GM21529 (cell line): ENCODE results near the gene SYNPO2L.
"Not testable (repeated sequence)": the region's sequence is repeated elsewhere in the genome, so short reads cannot be mapped to it uniquely, and the experiment has no call there.

Experiments used
- ATAC-seq: cut with Tn5 transposase; IDR thresholded peaks from one replicate; pipeline ENCODE4 v1.9.1; 2021; ENCODE audit not compliant: unreplicated experiment

SYNPO2L gene

GRCh38 chr10:73655990-73656298 lies at the start of gene SYNPO2L:
Gene SYNPO2L (minus strand): TSS chr10:73656029. CDS start chr10:73655922, 107 bp downstream.
- no peak for ATAC-seq

- not testable (repeated sequence) for ATAC-seq
Observed at GRCh38 chr10:73703924-73704323, 48.1 kb upstream of the SYNPO2L start.

GRCh38 chr10:73698819-73699218 lies 43.0 kb upstream of the SYNPO2L start:
- not testable (repeated sequence) for ATAC-seq

GRCh38 chr10:73697675-73698159 lies 41.9 kb upstream of the SYNPO2L start, which contains the start of gene AGAP5:
Gene AGAP5 (minus strand): TSS chr10:73698109. CDS start chr10:73697755, 354 bp downstream.
- not testable (repeated sequence) for ATAC-seq

- ATAC-seq: not testable (repeated sequence)
Observed at GRCh38 chr10:73695302-73695701, 39.5 kb upstream of the SYNPO2L start.

GRCh38 chr10:73690755-73691154 lies 34.9 kb upstream of the SYNPO2L start:
- ATAC-seq: not testable (repeated sequence)

GRCh38 chr10:73689596-73689995 lies 33.8 kb upstream of the SYNPO2L start:
- ATAC-seq: not testable (repeated sequence)

- ATAC-seq: not testable (repeated sequence)
Observed at GRCh38 chr10:73687641-73688040, 31.8 kb upstream of the SYNPO2L start.

- not testable (repeated sequence) for ATAC-seq
Observed at GRCh38 chr10:73674546-73674945, 18.7 kb upstream of the SYNPO2L start.

- not testable (repeated sequence) for ATAC-seq
Observed at GRCh38 chr10:73668378-73668777, 12.5 kb upstream of the SYNPO2L start.

GRCh38 chr10:73666153-73666809 lies 10.5 kb upstream of the SYNPO2L start:
- not testable (repeated sequence) for ATAC-seq

GRCh38 chr10:73665581-73665980 lies 9.8 kb upstream of the SYNPO2L start:
- ATAC-seq: not testable (repeated sequence)

- not testable (repeated sequence) for ATAC-seq
Observed at GRCh38 chr10:73664156-73665040, 8.6 kb upstream of the SYNPO2L start.

GRCh38 chr10:73663621-73664020 lies 7.8 kb upstream of the SYNPO2L start:
- ATAC-seq: not testable (repeated sequence)

GRCh38 chr10:73662705-73663104 lies 6.9 kb upstream of the SYNPO2L start:
- not testable (repeated sequence) for ATAC-seq

GRCh38 chr10:73655257-73655989 lies 406 bp downstream of the SYNPO2L start:
- ATAC-seq: no peak

- no peak for ATAC-seq
Observed at GRCh38 chr10:73653701-73654100, 2.1 kb downstream of the SYNPO2L start.

GRCh38 chr10:73653195-73653594 lies 2.6 kb downstream of the SYNPO2L start:
- ATAC-seq: no peak

- no peak for ATAC-seq
Observed at GRCh38 chr10:73650537-73651331, 5.1 kb downstream of the SYNPO2L start.

- no peak for ATAC-seq
Observed at GRCh38 chr10:73649876-73650536, 5.8 kb downstream of the SYNPO2L start.
